ENCODE measurements around the gene SLC9A1. TPM values are rescaled to one million over a fixed set of nuclear protein-coding genes. Genes with fewer than 3 reads are reported as not detected.

Gene SLC9A1
- total RNA-seq, 1 donor from 2014 or later, result 37.7 TPM

DNA sequence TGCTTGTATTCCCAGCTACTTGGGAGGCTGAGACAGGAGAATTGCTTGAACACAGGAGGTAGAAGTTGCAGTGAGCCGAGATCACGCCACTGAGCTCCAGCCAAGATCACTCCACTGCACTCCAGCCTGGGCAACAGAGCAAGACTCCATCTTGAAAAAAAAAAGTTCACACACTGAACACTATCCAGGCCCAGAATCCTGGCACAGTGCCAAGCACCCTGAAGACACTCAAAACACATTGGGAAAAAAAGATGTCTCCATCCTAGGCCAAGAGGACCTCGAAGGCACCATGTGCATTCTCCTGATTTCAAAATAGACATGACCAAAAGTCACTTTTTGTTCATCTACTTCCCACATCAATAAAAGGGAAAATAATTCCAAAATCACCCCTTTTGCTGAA is 38.7 kb downstream of the SLC9A1 start:
- TF ChIP-seq, protein P1, sequence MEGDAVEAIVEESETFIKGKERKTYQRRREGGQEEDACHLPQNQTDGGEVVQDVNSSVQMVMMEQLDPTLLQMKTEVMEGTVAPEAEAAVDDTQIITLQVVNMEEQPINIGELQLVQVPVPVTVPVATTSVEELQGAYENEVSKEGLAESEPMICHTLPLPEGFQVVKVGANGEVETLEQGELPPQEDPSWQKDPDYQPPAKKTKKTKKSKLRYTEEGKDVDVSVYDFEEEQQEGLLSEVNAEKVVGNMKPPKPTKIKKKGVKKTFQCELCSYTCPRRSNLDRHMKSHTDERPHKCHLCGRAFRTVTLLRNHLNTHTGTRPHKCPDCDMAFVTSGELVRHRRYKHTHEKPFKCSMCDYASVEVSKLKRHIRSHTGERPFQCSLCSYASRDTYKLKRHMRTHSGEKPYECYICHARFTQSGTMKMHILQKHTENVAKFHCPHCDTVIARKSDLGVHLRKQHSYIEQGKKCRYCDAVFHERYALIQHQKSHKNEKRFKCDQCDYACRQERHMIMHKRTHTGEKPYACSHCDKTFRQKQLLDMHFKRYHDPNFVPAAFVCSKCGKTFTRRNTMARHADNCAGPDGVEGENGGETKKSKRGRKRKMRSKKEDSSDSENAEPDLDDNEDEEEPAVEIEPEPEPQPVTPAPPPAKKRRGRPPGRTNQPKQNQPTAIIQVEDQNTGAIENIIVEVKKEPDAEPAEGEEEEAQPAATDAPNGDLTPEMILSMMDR (IDR thresholded peaks at IDR 0.05; ENCODE audit: insufficient read depth, low read length, poor library complexity, severe bottlenecking), result no peak

DNA sequence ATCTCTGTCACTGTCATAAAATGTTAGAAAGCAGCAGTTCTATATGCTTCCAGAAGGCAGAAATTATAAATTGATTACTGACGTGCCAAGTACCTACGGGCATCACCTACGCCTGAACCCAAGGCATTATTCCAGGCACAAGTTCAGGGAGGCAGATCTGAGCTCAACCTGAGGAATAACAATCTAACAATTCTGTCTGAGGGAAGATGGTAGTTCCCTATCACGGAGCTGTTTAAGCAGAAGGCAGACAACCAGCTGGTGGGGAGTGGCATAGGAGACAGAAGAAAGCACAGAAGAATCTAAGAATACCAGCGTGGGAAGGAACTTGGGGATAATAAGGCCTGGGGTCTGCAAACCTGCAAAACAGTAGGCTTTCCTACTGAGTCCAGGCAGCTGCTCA is 40.4 kb downstream of the SLC9A1 start:
- no peaks in the 10 kb centered on the region for H3K36me3 ChIP-seq (ENCODE audit: control insufficient read depth, insufficient read depth, low read length)
- H3K4me3 ChIP-seq (ENCODE audit: low read depth, low read length), result no peak overlapping the region
- TF ChIP-seq, protein P1 (IDR thresholded peaks at IDR 0.05; ENCODE audit: insufficient read depth, low read length, poor library complexity, severe bottlenecking), result no peak
- DNase-seq (ENCODE audit: low read depth), result no peak
- H3K27me3 ChIP-seq (ENCODE audit: control insufficient read depth, insufficient read depth, low read length), result no peaks in the 10 kb centered on the region

More for the DNA sequence above, 38.7 kb downstream of the SLC9A1 start:
- Histone ChIP-seq H3K4me3 (ENCODE audit: low read depth, low read length) (no peak overlapping the region), H3K36me3 (ENCODE audit: control insufficient read depth, insufficient read depth, low read length) (no peaks in the 10 kb centered on the region), H3K27me3 (ENCODE audit: control insufficient read depth, insufficient read depth, low read length) (no peaks in the 10 kb centered on the region)
- no peak for DNase-seq (ENCODE audit: low read depth)

DNA sequence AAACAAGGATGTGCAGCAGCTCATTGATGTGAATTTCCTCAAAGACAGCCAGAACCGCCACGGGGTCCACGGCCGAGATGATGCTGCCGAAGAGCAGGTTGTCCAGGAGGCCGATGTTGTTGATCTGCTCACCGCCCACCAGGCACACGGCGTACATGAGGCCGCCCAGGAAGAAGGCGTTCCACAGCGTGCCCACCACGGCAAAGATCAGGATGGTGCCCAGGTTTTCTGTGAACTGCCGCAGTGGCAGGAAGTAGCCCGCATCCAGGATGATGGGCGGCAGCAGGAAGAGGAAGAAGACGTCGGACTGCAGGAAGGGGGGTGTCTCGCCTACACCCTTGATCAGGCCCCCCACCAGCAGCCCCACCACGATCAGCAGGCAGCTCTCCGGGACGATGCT is 41.1 kb downstream of the SLC9A1 start:
- H3K36me3 ChIP-seq (ENCODE audit: control insufficient read depth, insufficient read depth, low read length), result no peaks in the 10 kb centered on the region
- H3K27me3 ChIP-seq (ENCODE audit: control insufficient read depth, insufficient read depth, low read length), result no peaks in the 10 kb centered on the region
- DNase-seq (ENCODE audit: low read depth), result no peak
- TF ChIP-seq, protein P1 (IDR thresholded peaks at IDR 0.05; ENCODE audit: insufficient read depth, low read length, poor library complexity, severe bottlenecking), result no peak
- H3K4me3 ChIP-seq (ENCODE audit: low read depth, low read length), result no peak overlapping the region

DNA sequence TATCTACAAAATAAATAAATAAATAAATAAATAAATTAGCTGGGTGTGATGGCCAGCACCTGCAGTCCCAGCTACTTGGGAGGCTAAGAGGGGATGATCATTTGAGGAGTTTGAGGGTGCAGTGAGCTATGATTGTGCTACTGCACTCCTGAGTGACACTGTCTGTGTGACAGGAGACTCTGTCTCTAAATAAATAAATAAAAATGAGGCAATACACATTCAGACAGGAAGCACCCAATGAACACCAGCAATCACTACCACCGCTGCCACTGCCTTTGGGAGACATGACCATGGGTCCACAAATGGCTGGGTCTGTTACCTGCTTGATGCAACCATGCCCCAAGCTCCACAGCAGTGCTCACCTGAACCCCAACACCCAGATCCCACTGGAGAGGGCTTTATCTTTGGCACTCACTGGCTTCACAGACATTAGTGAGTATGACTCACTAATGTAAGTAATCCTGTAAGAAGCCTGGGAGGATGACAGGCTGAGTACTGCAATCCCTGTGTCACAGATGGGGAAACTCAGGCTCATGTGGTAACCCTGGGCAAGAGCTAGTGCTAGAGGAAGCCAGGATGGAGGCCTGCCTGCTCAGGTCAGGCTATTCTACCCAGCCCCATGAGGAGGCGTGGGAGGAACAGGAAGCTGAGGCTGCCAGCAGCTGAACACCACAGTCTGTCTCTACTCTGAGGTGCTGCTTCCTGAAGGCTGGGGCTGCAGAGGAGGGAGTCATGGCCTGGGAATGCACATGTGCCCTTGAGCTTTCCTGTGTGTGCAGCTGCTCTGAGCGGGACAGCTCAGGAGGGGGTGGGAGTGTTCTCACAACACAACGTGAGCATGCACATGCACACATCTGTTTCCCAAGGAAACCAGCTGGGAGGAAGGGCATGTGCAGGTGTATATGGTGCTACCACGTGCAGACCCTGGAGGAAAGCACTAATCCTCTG is 43.0 kb downstream of the SLC9A1 start:
- DNase-seq (ENCODE audit: low read depth), result peak; percentile 99
- H3K4me3 ChIP-seq (ENCODE audit: low read depth, low read length), result no peak overlapping the region
- H3K27me3 ChIP-seq (ENCODE audit: control insufficient read depth, insufficient read depth, low read length), result no peaks in the 10 kb centered on the region
- H3K36me3 ChIP-seq (ENCODE audit: control insufficient read depth, insufficient read depth, low read length), result no peaks in the 10 kb centered on the region
- TF ChIP-seq, protein P1 (IDR thresholded peaks at IDR 0.05; ENCODE audit: insufficient read depth, low read length, poor library complexity, severe bottlenecking), result peak; percentile 64

DNA sequence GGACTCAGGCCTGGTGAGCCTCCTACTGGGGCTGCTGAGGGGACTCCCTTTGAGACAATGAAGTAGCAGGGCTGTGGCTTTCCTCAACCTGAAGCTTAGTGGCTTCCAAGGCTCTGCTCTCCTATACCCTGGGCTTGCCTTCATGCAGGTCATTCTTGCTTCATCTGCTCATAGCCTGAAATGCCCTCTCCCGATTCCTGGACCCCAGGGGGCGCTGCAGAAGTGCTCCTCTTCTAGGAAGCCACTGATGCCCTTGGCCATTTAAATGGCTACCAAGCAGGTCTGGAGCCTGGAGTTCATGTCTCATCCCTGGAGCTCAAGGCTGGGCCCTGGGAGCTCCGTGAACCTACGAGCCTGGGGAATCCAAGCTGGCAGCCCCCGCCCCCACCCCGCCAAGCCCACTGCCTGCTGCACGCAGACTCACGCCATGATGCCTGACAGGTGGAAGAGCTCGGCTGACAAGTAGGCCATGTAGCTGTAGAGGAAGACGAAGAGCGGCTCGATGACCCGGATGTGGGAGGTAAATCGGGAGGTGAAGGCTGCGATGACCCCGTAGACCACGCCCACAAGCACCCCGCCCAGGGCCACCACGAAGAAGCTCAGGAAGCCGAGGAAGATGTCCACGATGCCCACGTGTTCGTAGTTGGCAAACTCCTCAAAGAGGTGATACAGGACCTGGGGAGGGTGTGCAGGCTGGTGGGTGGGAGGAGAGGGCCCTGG is 45.7 kb downstream of the SLC9A1 start:
- no peak overlapping the region for H3K4me3 ChIP-seq (ENCODE audit: low read depth, low read length)
- no peaks in the 10 kb centered on the region for H3K36me3 ChIP-seq (ENCODE audit: control insufficient read depth, insufficient read depth, low read length)
- H3K27me3 ChIP-seq (ENCODE audit: control insufficient read depth, insufficient read depth, low read length), result no peaks in the 10 kb centered on the region
- TF ChIP-seq, protein P1 (IDR thresholded peaks at IDR 0.05; ENCODE audit: insufficient read depth, low read length, poor library complexity, severe bottlenecking), result peak; percentile 16
- DNase-seq (ENCODE audit: low read depth), result no peak
